DMS114 treated with DMSO at 0.1 percent for 48 hours (cell line): ENCODE data around the gene EML1.

ENCODE experiments used
- DNase-seq: peaks from one replicate; lab custom pipeline; 2025; ENCODE audit not compliant: unreplicated experiment; lab: John Stamatoyannopoulos, UW

The EML1 gene, protein sequence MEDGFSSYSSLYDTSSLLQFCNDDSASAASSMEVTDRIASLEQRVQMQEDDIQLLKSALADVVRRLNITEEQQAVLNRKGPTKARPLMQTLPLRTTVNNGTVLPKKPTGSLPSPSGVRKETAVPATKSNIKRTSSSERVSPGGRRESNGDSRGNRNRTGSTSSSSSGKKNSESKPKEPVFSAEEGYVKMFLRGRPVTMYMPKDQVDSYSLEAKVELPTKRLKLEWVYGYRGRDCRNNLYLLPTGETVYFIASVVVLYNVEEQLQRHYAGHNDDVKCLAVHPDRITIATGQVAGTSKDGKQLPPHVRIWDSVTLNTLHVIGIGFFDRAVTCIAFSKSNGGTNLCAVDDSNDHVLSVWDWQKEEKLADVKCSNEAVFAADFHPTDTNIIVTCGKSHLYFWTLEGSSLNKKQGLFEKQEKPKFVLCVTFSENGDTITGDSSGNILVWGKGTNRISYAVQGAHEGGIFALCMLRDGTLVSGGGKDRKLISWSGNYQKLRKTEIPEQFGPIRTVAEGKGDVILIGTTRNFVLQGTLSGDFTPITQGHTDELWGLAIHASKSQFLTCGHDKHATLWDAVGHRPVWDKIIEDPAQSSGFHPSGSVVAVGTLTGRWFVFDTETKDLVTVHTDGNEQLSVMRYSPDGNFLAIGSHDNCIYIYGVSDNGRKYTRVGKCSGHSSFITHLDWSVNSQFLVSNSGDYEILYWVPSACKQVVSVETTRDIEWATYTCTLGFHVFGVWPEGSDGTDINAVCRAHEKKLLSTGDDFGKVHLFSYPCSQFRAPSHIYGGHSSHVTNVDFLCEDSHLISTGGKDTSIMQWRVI

GRCh38 chr14:99793213-99794150 lies at the start of gene EML1:
EML1 (plus strand) TSS chr14:99793413; CDS start chr14:99793477, 64 bp downstream.
- peak; percentile 36 for DNase-seq

- DNase-seq, result no peak
Observed at GRCh38 chr14:99744199-99744872, 48.9 kb upstream of the EML1 start.

DNA sequence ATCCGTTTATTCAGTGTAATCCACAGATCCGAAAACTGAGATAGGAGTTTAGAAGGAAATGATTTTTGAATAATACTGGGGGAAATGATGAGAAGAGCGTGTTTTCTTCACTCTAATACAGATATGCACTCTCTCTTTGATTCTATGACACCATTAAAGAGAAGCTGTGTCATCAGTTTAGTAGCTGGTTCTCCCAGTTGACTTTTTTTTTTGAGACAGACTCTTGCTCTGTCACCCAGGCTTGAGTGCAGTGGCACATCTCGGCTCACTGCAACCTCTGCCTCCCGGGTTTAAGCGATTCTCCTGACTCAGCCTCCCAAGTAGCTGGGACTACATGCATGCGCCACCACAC lies 48.4 kb upstream of the EML1 start:
- DNase-seq, result no peak

DNA sequence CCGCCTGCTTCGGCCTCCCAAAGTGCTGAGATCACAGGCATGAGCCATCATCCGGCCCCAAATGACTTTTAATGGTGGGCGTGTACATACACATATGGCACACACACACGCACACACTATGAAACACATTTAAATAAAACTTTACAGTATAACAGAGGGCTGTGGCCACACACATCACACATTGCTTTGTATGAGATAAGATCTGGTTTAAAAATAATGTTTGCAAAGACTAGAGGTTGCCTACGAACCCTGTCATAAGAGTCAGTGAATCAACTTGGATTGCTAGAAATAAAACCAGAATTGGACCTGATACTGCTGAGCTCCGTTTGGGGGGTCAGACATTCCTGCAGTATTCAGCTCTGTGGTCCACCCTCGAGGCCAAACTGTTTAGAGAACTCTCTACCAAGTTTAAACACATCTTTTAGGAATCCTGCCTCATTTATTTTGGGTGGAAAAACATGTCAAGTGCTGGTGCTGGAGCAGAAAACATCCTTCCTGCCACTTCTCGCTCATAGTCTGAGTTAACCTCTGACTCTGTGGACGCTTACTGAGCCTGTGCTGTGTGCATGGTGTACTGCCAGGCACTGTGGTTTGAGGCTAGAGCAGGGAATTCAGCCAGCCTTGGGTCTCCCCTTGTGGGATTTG lies 47.8 kb upstream of the EML1 start:
- DNase-seq, result no peak

GRCh38 chr14:99747167-99747566 lies 46.0 kb upstream of the EML1 start:
- no peak for DNase-seq

DNA sequence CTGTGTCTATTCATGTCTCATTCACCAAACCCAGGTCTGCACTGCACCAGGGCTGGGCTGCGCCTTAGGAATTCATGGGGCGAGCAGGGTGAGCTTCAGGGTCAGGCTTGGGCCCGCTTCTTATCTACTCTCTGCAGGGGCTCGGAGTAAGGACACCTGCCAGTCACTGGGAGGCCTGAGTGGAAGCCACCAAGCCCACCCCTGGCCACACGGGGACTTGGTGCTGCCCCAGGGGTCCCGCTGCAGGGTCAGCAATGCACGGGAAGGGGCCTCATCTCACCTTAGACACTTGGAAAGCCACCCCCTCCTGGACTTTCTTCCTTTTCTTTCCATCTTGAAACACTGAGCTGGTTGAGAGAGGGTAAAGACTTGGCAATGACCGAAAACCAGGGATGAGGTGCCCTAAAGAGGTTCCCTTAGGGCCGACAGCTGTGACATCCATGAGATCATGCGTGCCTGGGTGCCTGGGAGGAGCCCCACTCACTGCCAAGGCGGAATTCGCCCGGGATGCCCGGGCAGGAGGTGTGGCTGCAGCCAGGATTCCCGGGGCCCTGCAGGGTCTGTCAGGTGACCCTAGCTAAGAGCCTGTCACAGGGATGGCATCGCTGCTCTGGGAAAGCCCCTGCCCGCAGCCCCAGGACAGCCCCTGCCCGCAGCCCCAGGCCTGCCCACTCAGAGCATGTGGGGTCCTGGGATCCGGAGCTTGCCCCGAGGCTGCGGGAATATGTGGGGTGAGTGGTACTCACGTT lies 45.5 kb upstream of the EML1 start:
- no peak for DNase-seq

DNA sequence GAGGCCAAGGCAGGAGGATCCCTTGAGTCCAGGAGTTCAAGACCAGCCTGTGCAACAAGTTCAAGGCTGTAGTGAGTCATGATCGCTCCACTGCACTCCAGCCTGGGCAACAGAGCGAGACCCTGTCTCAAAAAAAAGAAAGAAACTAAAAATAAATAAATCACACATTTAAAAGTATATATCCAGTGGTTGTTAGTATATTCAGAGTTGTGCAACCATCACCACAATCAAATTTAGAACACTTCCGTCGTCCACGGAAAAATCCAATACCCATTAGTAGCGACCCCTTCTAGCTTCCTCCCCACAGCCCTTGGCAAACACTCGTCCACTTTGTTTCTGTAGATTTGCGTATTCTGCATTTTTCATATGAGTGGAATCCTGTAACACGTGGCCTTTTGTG lies 44.7 kb upstream of the EML1 start:
- no peak for DNase-seq

DNA sequence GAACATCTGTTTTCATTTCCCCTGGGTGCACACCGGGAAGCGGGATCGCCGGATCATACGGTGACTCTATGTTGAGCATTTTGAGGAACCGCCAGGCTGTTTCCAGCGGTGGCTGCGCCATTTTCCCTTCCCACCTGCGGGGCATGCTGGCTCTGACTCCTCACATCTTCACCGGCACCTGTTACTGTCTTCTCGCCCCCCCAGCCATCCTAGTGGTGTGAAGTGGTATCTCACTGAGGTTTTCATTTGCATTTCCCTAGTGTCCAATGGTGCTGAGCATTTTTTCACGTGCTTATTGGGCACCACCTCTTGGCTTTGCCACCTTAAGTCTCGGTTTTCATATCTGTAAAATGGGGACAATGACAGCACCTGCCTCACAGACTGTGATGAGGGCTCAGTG lies 44.1 kb upstream of the EML1 start:
- no peak for DNase-seq

- DNase-seq, result no peak
Observed at GRCh38 chr14:99749763-99750715, 43.2 kb upstream of the EML1 start.

DNA sequence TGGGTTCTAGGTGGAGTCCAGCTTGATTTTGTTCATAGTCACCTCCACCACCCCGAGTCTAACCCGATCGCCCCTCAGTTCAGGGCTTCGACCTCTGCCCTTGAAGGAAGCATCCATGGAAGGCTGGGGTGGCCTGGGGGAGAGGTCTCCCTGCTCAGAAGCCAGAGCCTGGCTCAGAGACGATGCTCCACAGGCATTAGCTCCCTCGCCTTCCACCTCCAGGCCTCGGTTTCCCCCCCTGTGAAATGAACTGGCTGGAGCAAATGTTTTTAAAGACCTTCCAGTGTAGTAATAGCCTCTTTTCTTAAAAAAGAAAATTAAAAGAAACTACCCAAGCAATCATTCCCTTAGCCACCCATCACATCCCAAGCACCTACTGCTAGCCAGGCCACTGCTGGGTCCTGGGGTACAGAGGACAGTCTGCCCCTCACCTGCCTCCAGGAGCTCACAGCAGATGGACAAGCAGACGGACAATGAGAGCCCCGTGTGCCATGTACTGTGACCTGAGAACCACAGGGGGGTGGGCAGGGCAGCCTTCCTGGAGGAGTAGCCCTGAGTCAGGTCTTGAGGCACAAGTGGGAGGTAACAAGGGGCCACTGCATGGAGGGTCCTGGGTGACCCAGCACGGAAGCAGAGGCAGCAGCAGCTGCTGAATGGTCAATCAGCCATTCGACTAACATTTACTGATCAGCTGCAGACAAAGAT lies 42.3 kb upstream of the EML1 start:
- no peak for DNase-seq

GRCh38 chr14:99751539-99752485 lies 41.4 kb upstream of the EML1 start:
- no peak for DNase-seq

DNA sequence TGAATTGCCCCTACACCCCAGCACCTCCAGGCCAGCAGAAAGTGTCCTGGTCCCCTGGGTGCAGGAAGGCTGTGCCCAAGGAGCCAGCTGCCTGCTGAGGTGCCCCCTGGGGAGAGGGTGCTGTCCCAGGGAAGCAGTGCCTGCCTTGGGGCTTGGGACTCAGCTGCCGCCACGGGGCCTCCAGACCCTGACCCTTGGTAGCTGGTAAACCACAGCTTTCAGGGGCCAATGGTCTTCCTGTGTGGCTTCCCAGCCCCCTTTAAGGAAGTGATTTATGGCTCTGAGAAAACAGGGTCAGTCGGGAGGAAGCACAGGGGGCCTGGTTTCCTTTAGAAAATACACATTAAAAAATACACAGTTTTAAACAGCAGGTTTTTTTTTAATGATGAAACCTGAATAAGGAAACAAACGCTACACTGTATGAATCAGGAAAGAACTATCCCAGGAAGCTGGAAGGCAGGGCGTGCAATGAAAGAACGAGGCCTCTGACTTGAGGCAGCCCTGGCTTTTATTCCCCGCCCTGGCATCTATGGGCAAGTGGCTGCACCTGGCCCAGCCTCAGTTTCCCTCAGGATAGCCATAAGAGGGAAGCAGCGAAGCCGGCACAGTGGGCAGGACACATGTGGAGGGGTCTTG lies 40.6 kb upstream of the EML1 start:
- no peak for DNase-seq

- no peak for DNase-seq
Observed at GRCh38 chr14:99753225-99754140, 39.7 kb upstream of the EML1 start.

- DNase-seq, result no peak
Observed at GRCh38 chr14:99754141-99755067, 38.8 kb upstream of the EML1 start.
